WTC11 (cell line): ENCODE results near the gene MMAB. TPM values are rescaled to one million over a fixed set of nuclear protein-coding genes. Genes with fewer than 3 reads are reported as not detected.
A peak's percentile ranks its signal among the peaks of the same experiment; 100 is the strongest.

Experiments used
- ATAC-seq: fragments of 200-7000 bp; cut with Tn5 transposase; 2 replicates; pipeline ENCODE4 v1.10.0; 2021; ENCODE audit warnings: mild to moderate bottlenecking, moderate library complexity
- CTCF ChIA-PET: fragments of 300-600 bp; sonication (Branson Sonifier 250); formaldehyde crosslinking; loops from one replicate; lab custom pipeline; 2021; ENCODE audit warnings: antibody characterized with exemption; lab: Charles Lee
- POLR2A ChIA-PET: fragments of 350-600 bp; sonication (Branson Sonifier 250); formaldehyde crosslinking; loops from one replicate; lab custom pipeline; 2021; ENCODE audit warnings: antibody characterized with exemption; lab: Charles Lee
- DNase-seq: peaks from one replicate; pipeline ENCODE4 v3.0.0; 2021; ENCODE audit warnings: low spot score
- H3K27ac Mint-ChIP-seq: 2 replicates; pipeline ENCODE4 v1.8.0; 2021; ENCODE audit warnings: mixed read lengths
- H3K27me3 Mint-ChIP-seq: 2 replicates; pipeline ENCODE4 v1.8.0; 2021; ENCODE audit warnings: low read depth, mild to moderate bottlenecking, moderate library complexity, mixed read lengths
- H3K36me3 Mint-ChIP-seq: 2 replicates; pipeline ENCODE4 v1.8.0; 2021; ENCODE audit warnings: mixed read lengths
- H3K4me1 Mint-ChIP-seq: 2 replicates; pipeline ENCODE4 v1.8.0; 2022; ENCODE audit warnings: mixed read lengths
- H3K4me3 Mint-ChIP-seq: 2 replicates; pipeline ENCODE4 v1.8.0; 2021; ENCODE audit warnings: mild to moderate bottlenecking, moderate library complexity, mixed read lengths
- H3K9me3 Mint-ChIP-seq: 2 replicates; pipeline ENCODE4 v1.8.0; 2021; ENCODE audit warnings: mixed read lengths
- CREM ChIP-seq: sonication (generic); formaldehyde crosslinking; IDR thresholded peaks from 2 replicates; pipeline ENCODE4 v1.8.1; 2022; ENCODE audit warnings: mild to moderate bottlenecking, missing genetic modification reagents, moderate library complexity
- ELF4 ChIP-seq: sonication (generic); formaldehyde crosslinking; IDR thresholded peaks from 2 replicates; pipeline ENCODE4 v1.8.1; 2022; ENCODE audit warnings: low read depth, mild to moderate bottlenecking, moderate library complexity, missing genetic modification reagents
- ERG ChIP-seq: fragments of 250-450 bp; sonication (Bioruptor Pico); IDR thresholded peaks from 2 replicates; pipeline ENCODE4 v1.8.0; 2021; ENCODE audit warnings: mild to moderate bottlenecking
- GRHL2 ChIP-seq: fragments of 250-450 bp; sonication (Bioruptor Pico); IDR thresholded peaks from 2 replicates; pipeline ENCODE4 v1.8.0; 2022; ENCODE audit warnings: mild to moderate bottlenecking, moderate library complexity; ENCODE audit not compliant: insufficient replicate concordance, severe bottlenecking
- JAZF1 ChIP-seq: fragments of 250-450 bp; sonication (Bioruptor Pico); IDR thresholded peaks from 2 replicates; pipeline ENCODE4 v1.9.0; 2021; ENCODE audit warnings: moderate library complexity, mild to moderate bottlenecking, inconsistent platforms
- MAX ChIP-seq: sonication (generic); formaldehyde crosslinking; IDR thresholded peaks from 2 replicates; pipeline ENCODE4 v1.8.0; 2022; ENCODE audit warnings: mild to moderate bottlenecking, missing genetic modification reagents
- NFE2L1 ChIP-seq: sonication (generic); formaldehyde crosslinking; IDR thresholded peaks from 2 replicates; pipeline ENCODE4 v1.8.1; 2023; ENCODE audit warnings: missing genetic modification reagents
- NFYB ChIP-seq: sonication (generic); formaldehyde crosslinking; conservative IDR thresholded peaks from 2 replicates; pipeline ENCODE4 v1.8.0; 2022; ENCODE audit warnings: low read depth, missing genetic modification reagents
- OVOL2 ChIP-seq: fragments of 250-450 bp; sonication (Bioruptor Pico); IDR thresholded peaks from 2 replicates; pipeline ENCODE4 v1.9.0; 2021; ENCODE audit warnings: mild to moderate bottlenecking, borderline replicate concordance
- PRRX2 ChIP-seq: fragments of 250-450 bp; sonication (Bioruptor Pico); IDR thresholded peaks from 2 replicates; pipeline ENCODE4 v1.8.0; 2021; ENCODE audit warnings: mild to moderate bottlenecking
- TP53 ChIP-seq: sonication (generic); formaldehyde crosslinking; IDR thresholded peaks from 2 replicates; pipeline ENCODE4 v1.8.1; 2023; ENCODE audit warnings: mild to moderate bottlenecking, missing genetic modification reagents
- USF2 ChIP-seq: sonication (generic); formaldehyde crosslinking; IDR thresholded peaks from 2 replicates; pipeline ENCODE4 v1.8.1; 2023; ENCODE audit warnings: mild to moderate bottlenecking, missing genetic modification reagents, moderate library complexity
- ZNF219 ChIP-seq: sonication (generic); formaldehyde crosslinking; IDR thresholded peaks from 2 replicates; pipeline ENCODE4 v1.8.0; 2023; ENCODE audit warnings: missing genetic modification reagents, mild to moderate bottlenecking, borderline replicate concordance
- ZNF317 ChIP-seq: sonication (generic); formaldehyde crosslinking; IDR thresholded peaks from 2 replicates; pipeline ENCODE4 v1.8.1; 2023; ENCODE audit warnings: low read depth, mild to moderate bottlenecking, moderate library complexity, missing genetic modification reagents, borderline replicate concordance
- ZNF396 ChIP-seq: fragments of 250-450 bp; sonication (Bioruptor Pico); IDR thresholded peaks from 2 replicates; pipeline ENCODE4 v1.8.0; 2021; ENCODE audit warnings: mild to moderate bottlenecking, moderate library complexity, borderline replicate concordance
- ZNF671 ChIP-seq: fragments of 250-450 bp; sonication (Bioruptor Pico); IDR thresholded peaks from 2 replicates; pipeline ENCODE4 v1.8.0; 2021; ENCODE audit warnings: mild to moderate bottlenecking
- total RNA-seq: library from RNA; stranded (reverse); gene quantifications from 3 replicates; pipeline ENCODE4 v1.2.3, GENCODE V29; 2021
- TF ChIP-seq, protein P1 (sequence below): sonication (generic); formaldehyde crosslinking; IDR thresholded peaks from 2 replicates; pipeline ENCODE4 v1.8.0; 2023; ENCODE audit warnings: missing genetic modification reagents, mild to moderate bottlenecking, borderline replicate concordance
- TF ChIP-seq, protein P2 (sequence below): sonication (generic); formaldehyde crosslinking; IDR thresholded peaks from 2 replicates; pipeline ENCODE4 v1.8.1; 2022; ENCODE audit warnings: missing genetic modification reagents, borderline replicate concordance
- TF ChIP-seq, protein P3 (sequence below): sonication (generic); formaldehyde crosslinking; IDR thresholded peaks from 2 replicates; pipeline ENCODE4 v1.8.1; 2023; ENCODE audit warnings: mild to moderate bottlenecking, moderate library complexity, missing genetic modification reagents

Gene MMAB
- total RNA-seq, 1 experiment from 2014 or later: 22.0 TPM

- peak overlapping the region; percentile 36; the same call in 1 of the 2 replicates for H3K27ac Mint-ChIP-seq
- DNase-seq: no peak
- no peaks in the 10 kb centered on the region for H3K27me3 Mint-ChIP-seq
- peaks cover 27% of the 10 kb centered on the region for H3K36me3 Mint-ChIP-seq
- no peak for ATAC-seq
- H3K4me1 Mint-ChIP-seq: peaks cover 2% of the 10 kb centered on the region
- TF ChIP-seq USF2 (CRISPR knock-in tag): no peak
- TF ChIP-seq NFYB: no peak
- TF ChIP-seq NFE2L1 (CRISPR knock-in tag): no peak
- TF ChIP-seq, protein P1, sequence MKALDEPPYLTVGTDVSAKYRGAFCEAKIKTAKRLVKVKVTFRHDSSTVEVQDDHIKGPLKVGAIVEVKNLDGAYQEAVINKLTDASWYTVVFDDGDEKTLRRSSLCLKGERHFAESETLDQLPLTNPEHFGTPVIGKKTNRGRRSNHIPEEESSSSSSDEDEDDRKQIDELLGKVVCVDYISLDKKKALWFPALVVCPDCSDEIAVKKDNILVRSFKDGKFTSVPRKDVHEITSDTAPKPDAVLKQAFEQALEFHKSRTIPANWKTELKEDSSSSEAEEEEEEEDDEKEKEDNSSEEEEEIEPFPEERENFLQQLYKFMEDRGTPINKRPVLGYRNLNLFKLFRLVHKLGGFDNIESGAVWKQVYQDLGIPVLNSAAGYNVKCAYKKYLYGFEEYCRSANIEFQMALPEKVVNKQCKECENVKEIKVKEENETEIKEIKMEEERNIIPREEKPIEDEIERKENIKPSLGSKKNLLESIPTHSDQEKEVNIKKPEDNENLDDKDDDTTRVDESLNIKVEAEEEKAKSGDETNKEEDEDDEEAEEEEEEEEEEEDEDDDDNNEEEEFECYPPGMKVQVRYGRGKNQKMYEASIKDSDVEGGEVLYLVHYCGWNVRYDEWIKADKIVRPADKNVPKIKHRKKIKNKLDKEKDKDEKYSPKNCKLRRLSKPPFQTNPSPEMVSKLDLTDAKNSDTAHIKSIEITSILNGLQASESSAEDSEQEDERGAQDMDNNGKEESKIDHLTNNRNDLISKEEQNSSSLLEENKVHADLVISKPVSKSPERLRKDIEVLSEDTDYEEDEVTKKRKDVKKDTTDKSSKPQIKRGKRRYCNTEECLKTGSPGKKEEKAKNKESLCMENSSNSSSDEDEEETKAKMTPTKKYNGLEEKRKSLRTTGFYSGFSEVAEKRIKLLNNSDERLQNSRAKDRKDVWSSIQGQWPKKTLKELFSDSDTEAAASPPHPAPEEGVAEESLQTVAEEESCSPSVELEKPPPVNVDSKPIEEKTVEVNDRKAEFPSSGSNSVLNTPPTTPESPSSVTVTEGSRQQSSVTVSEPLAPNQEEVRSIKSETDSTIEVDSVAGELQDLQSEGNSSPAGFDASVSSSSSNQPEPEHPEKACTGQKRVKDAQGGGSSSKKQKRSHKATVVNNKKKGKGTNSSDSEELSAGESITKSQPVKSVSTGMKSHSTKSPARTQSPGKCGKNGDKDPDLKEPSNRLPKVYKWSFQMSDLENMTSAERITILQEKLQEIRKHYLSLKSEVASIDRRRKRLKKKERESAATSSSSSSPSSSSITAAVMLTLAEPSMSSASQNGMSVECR (CRISPR knock-in tag): no peak
- TF ChIP-seq ZNF219 (CRISPR knock-in tag): no peak
- TF ChIP-seq ZNF671 (CRISPR knock-in tag): no peak
- TF ChIP-seq JAZF1 (CRISPR knock-in tag): no peak
- TF ChIP-seq GRHL2 (CRISPR knock-in tag): no peak
- TF ChIP-seq, protein P2, sequence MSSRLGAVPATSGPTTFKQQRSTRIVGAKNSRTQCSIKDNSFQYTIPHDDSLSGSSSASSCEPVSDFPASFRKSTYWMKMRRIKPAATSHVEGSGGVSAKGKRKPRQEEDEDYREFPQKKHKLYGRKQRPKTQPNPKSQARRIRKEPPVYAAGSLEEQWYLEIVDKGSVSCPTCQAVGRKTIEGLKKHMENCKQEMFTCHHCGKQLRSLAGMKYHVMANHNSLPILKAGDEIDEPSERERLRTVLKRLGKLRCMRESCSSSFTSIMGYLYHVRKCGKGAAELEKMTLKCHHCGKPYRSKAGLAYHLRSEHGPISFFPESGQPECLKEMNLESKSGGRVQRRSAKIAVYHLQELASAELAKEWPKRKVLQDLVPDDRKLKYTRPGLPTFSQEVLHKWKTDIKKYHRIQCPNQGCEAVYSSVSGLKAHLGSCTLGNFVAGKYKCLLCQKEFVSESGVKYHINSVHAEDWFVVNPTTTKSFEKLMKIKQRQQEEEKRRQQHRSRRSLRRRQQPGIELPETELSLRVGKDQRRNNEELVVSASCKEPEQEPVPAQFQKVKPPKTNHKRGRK (CRISPR knock-in tag): no peak
- TF ChIP-seq ERG (CRISPR knock-in tag): no peak
- no peak overlapping the region for H3K4me3 Mint-ChIP-seq
- POLR2A ChIA-PET: no interaction called here
- H3K9me3 Mint-ChIP-seq: no peaks in the 10 kb centered on the region
- CTCF ChIA-PET: interaction anchor here (1.1 to 2.2 kb wide), 2 partner anchors 92 to 97 kb away, joined by 4 to 9 read pairs; no protein-coding TSS in a partner anchor
Observed at GRCh38 chr12:109524466-109525278, 48.6 kb downstream of the MMAB start.

GRCh38 chr12:109523504-109523903, 49.8 kb downstream of the MMAB start:
- H3K27ac Mint-ChIP-seq: no peak overlapping the region
- POLR2A ChIA-PET: no interaction called here
- DNase-seq: no peak
- TF ChIP-seq OVOL2 (CRISPR knock-in tag) (no peak), MAX (CRISPR knock-in tag) (no peak), ZNF317 (no peak), TP53 (no peak), ZNF396 (CRISPR knock-in tag) (no peak), ELF4 (CRISPR knock-in tag) (no peak), PRRX2 (CRISPR knock-in tag) (no peak), CREM (no peak)
- TF ChIP-seq, protein P3, sequence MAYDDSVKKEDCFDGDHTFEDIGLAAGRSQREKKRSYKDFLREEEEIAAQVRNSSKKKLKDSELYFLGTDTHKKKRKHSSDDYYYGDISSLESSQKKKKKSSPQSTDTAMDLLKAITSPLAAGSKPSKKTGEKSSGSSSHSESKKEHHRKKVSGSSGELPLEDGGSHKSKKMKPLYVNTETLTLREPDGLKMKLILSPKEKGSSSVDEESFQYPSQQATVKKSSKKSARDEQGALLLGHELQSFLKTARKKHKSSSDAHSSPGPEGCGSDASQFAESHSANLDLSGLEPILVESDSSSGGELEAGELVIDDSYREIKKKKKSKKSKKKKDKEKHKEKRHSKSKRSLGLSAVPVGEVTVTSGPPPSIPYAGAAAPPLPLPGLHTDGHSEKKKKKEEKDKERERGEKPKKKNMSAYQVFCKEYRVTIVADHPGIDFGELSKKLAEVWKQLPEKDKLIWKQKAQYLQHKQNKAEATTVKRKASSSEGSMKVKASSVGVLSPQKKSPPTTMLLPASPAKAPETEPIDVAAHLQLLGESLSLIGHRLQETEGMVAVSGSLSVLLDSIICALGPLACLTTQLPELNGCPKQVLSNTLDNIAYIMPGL (CRISPR knock-in tag): no peak
- TF ChIP-seq, protein P1 (CRISPR knock-in tag): no peak

More at GRCh38 chr12:109523504-109523903, 49.8 kb downstream of the MMAB start:
- Mint-ChIP-seq H3K27me3 (no peaks in the 10 kb centered on the region), H3K4me1 (peaks cover 6% of the 10 kb centered on the region), H3K9me3 (no peaks in the 10 kb centered on the region), H3K36me3 (peaks cover 27% of the 10 kb centered on the region), H3K4me3 (no peak overlapping the region)
- ATAC-seq: no peak
- CTCF ChIA-PET: interaction anchor here (0.6 to 2.2 kb wide), 5 partner anchors 90 to 721 kb away, joined by 3 to 9 read pairs (median 4); no protein-coding TSS in a partner anchor
